Trophoblast cell (in vitro differentiated cells and primary cell): ENCODE measurements around the gene STK10.
"Not testable (repeated sequence)": the region's sequence is repeated elsewhere in the genome, so short reads cannot be mapped to it uniquely, and the experiment has no call there.

Experiments
- DNase-seq, 2 donors: peaks; one replicate each; pipeline ENCODE4 v3.0.0-alpha.2; 2016
- H2AFZ ChIP-seq: 2 replicates; pipeline ENCODE4 v1.6.1; 2013; ENCODE audit warnings: low read length, moderate library complexity, mild to moderate bottlenecking; ENCODE audit not compliant: insufficient read depth, poor library complexity
- H2AK5ac ChIP-seq: 2 replicates; pipeline ENCODE4 v1.6.1; 2013; ENCODE audit warnings: mild to moderate bottlenecking, low read length
- H2BK120ac ChIP-seq: 2 replicates; pipeline ENCODE4 v1.6.1; 2013; ENCODE audit warnings: low read length, mild to moderate bottlenecking, moderate library complexity; ENCODE audit not compliant: insufficient read depth, poor library complexity
- H2BK12ac ChIP-seq: 2 replicates; pipeline ENCODE4 v1.6.1; 2013; ENCODE audit warnings: mild to moderate bottlenecking, low read length, moderate library complexity
- H2BK5ac ChIP-seq: 2 replicates; pipeline ENCODE4 v1.6.1; 2013; ENCODE audit warnings: low read length, low read depth, moderate library complexity, mild to moderate bottlenecking; ENCODE audit not compliant: poor library complexity
- H3K14ac ChIP-seq: 2 replicates; pipeline ENCODE4 v1.6.1; 2013; ENCODE audit warnings: mild to moderate bottlenecking, low read length
- H3K18ac ChIP-seq: 2 replicates; pipeline ENCODE4 v1.6.1; 2013; ENCODE audit warnings: mild to moderate bottlenecking, low read length
- H3K23ac ChIP-seq: 2 replicates; pipeline ENCODE4 v1.6.1; 2013; ENCODE audit warnings: low read length
- H3K27ac ChIP-seq: 2 replicates; pipeline ENCODE4 v1.5.1; 2013; ENCODE audit warnings: low read depth, mild to moderate bottlenecking, inconsistent platforms, low read length, moderate library complexity
- H3K27me3 ChIP-seq: 2 replicates; pipeline ENCODE4 v1.6.1; 2013; ENCODE audit warnings: inconsistent platforms, mild to moderate bottlenecking, low read length, moderate library complexity; ENCODE audit not compliant: insufficient read depth
- H3K36me3 ChIP-seq, 2 experiments: 1 replicate in 1 of 2; 2 replicates in 1 of 2; pipeline ENCODE4 v1.6.1; 2013; ENCODE audit warnings: low read length in 2 of 2, mild to moderate bottlenecking in 2 of 2, moderate library complexity in 1 of 2; ENCODE audit not compliant: insufficient read depth in 2 of 2, control insufficient read depth in 1 of 2
- H3K4ac ChIP-seq: 2 replicates; pipeline ENCODE4 v1.6.1; 2013; ENCODE audit warnings: low read depth, mild to moderate bottlenecking, low read length, moderate library complexity
- H3K4me1 ChIP-seq, 2 experiments: 1 replicate in 1 of 2; 2 replicates in 1 of 2; pipeline ENCODE4 v1.6.1; 2013; ENCODE audit warnings: low read length in 2 of 2, mild to moderate bottlenecking in 2 of 2, moderate library complexity in 1 of 2; ENCODE audit not compliant: insufficient read depth in 2 of 2, control insufficient read depth in 1 of 2
- H3K4me2 ChIP-seq: 2 replicates; pipeline ENCODE4 v1.6.1; 2013; ENCODE audit warnings: inconsistent platforms, mild to moderate bottlenecking, low read length, moderate library complexity
- H3K4me3 ChIP-seq: 2 replicates; pipeline ENCODE4 v1.5.1; 2013; ENCODE audit warnings: mild to moderate bottlenecking, low read depth, low read length, inconsistent platforms
- H3K79me1 ChIP-seq: one replicate; pipeline ENCODE4 v1.6.1; 2013; ENCODE audit warnings: low read length
- H3K79me2 ChIP-seq: 2 replicates; pipeline ENCODE4 v1.6.1; 2013; ENCODE audit warnings: low read length, mild to moderate bottlenecking; ENCODE audit not compliant: control insufficient read depth, insufficient read depth, poor library complexity
- H3K9ac ChIP-seq: 2 replicates; pipeline ENCODE4 v1.6.1; 2013; ENCODE audit warnings: mild to moderate bottlenecking, low read length
- H3K9me3 ChIP-seq: 2 replicates; pipeline ENCODE4 v1.6.1; 2013; ENCODE audit warnings: low read depth, mild to moderate bottlenecking, control low read depth, inconsistent platforms, low read length; ENCODE audit not compliant: insufficient read depth
- H4K12ac ChIP-seq: 2 replicates; pipeline ENCODE4 v1.6.1; 2013; ENCODE audit warnings: low read depth, mild to moderate bottlenecking, low read length, moderate library complexity
- H4K8ac ChIP-seq: 2 replicates; pipeline ENCODE4 v1.6.1; 2013; ENCODE audit warnings: low read depth, mild to moderate bottlenecking, low read length, moderate library complexity
- H4K91ac ChIP-seq: one replicate; pipeline ENCODE4 v1.6.1; 2013; ENCODE audit warnings: low read depth, mild to moderate bottlenecking, low read length, moderate library complexity
- WGBS: extraction: QIAGEN DNeasy Blood & Tissue Kit; methylation state at CpG from one replicate; pipeline ENCODE4 v1.1.7; 2013; ENCODE audit warnings: missing lambda C conversion rate; ENCODE audit not compliant: insufficient read length, insufficient coverage; ENCODE audit errors: extremely low coverage; 5-methylcytosine and 5-hydroxymethylcytosine counted together

The STK10 gene

GRCh38 chr5:172160506-172160905, 27.5 kb downstream of the STK10 start:
- peak overlapping the region; percentile 4 for H3K27ac ChIP-seq
- peak overlapping the region; percentile 3 for H3K4ac ChIP-seq
- no peak overlapping the region for H3K9ac ChIP-seq
- no peak overlapping the region for H3K18ac ChIP-seq
- H2BK5ac ChIP-seq, result no peak overlapping the region
- no peaks in the 10 kb centered on the region for H3K9me3 ChIP-seq
- H3K14ac ChIP-seq, result peak overlapping the region; percentile 9
- peaks cover 8 to 12% of the 10 kb centered on the region in 2 experiments for H3K36me3 ChIP-seq
- peaks cover 12 to 15% of the 10 kb centered on the region in 2 experiments for H3K4me1 ChIP-seq
- no peak overlapping the region for H2AFZ ChIP-seq
- no peaks in the 10 kb centered on the region for H3K79me1 ChIP-seq
- H2AK5ac ChIP-seq, result no peak overlapping the region
- no peak overlapping the region for H4K8ac ChIP-seq
- H3K79me2 ChIP-seq, result peaks cover 3% of the 10 kb centered on the region
- peak overlapping the region; percentile 45 for H3K4me2 ChIP-seq
- DNase-seq, result peak; percentile 85 to 94
- H2BK120ac ChIP-seq, result no peak overlapping the region
- H3K27me3 ChIP-seq, result no peaks in the 10 kb centered on the region
- H2BK12ac ChIP-seq, result no peak overlapping the region
- H3K4me3 ChIP-seq, result no peak overlapping the region
- WGBS, result no CpG with 5 or more reads among the region's 9 CpGs
- H3K23ac ChIP-seq, result no peak overlapping the region
- H4K12ac ChIP-seq, result no peak overlapping the region
- peak overlapping the region; percentile 21 for H4K91ac ChIP-seq

- Histone ChIP-seq H3K4me1 (peaks cover 12 to 15% of the 10 kb centered on the region in 2 experiments), H3K4ac (no peak overlapping the region), H4K91ac (no peak overlapping the region), H2BK5ac (no peak overlapping the region), H2AK5ac (no peak overlapping the region), H3K79me2 (no peaks in the 10 kb centered on the region), H3K27me3 (no peaks in the 10 kb centered on the region), H3K9ac (no peak overlapping the region), H3K18ac (peak overlapping the region; percentile 77), H2AFZ (no peak overlapping the region), H4K8ac (no peak overlapping the region), H3K4me2 (no peak overlapping the region), H3K23ac (no peak overlapping the region), H3K79me1 (no peaks in the 10 kb centered on the region), H3K36me3 (peaks cover 10 to 16% of the 10 kb centered on the region in 2 experiments), H2BK12ac (no peak overlapping the region), H3K27ac (no peak overlapping the region), H2BK120ac (no peak overlapping the region), H3K14ac (no peak overlapping the region), H3K9me3 (no peaks in the 10 kb centered on the region), H4K12ac (no peak overlapping the region), H3K4me3 (no peak overlapping the region)
- WGBS, result no CpG with 5 or more reads among the region's 8 CpGs
- peak in 1 of 2 donors; percentile 44 for DNase-seq
Observed at GRCh38 chr5:172159016-172159415, 29.0 kb downstream of the STK10 start.

GRCh38 chr5:172156541-172156994, 31.5 kb downstream of the STK10 start:
- Histone ChIP-seq H3K14ac (no peak overlapping the region), H4K8ac (no peak overlapping the region), H4K91ac (no peak overlapping the region), H3K9ac (no peak overlapping the region), H2BK12ac (no peak overlapping the region), H2AFZ (peak overlapping the region; percentile 17), H3K27me3 (no peaks in the 10 kb centered on the region), H3K4me1 (peaks cover 9 to 10% of the 10 kb centered on the region in 2 experiments), H3K79me1 (no peaks in the 10 kb centered on the region), H3K18ac (peak overlapping the region; percentile 14), H2BK5ac (no peak overlapping the region), H3K4me2 (no peak overlapping the region), H4K12ac (no peak overlapping the region), H3K9me3 (no peaks in the 10 kb centered on the region), H3K4me3 (no peak overlapping the region), H3K79me2 (peaks cover 1% of the 10 kb centered on the region), H2AK5ac (no peak overlapping the region), H2BK120ac (no peak overlapping the region), H3K4ac (no peak overlapping the region), H3K36me3 (peaks cover 10 to 28% of the 10 kb centered on the region in 2 experiments), H3K23ac (no peak overlapping the region), H3K27ac (no peak overlapping the region)
- no peak for DNase-seq
- WGBS, result no CpG with 5 or more reads among the region's 13 CpGs

GRCh38 chr5:172155101-172155500, 32.9 kb downstream of the STK10 start:
- not testable (repeated sequence) for H3K23ac ChIP-seq, H4K8ac ChIP-seq
- no CpG with 5 or more reads among the region's 9 CpGs for WGBS

More at GRCh38 chr5:172155101-172155500, 32.9 kb downstream of the STK10 start:
- not testable (repeated sequence) for H2BK5ac ChIP-seq, H3K18ac ChIP-seq, H3K9ac ChIP-seq, H4K91ac ChIP-seq, H3K79me2 ChIP-seq, H2AK5ac ChIP-seq, H2BK120ac ChIP-seq, H2AFZ ChIP-seq, H3K14ac ChIP-seq, H3K4ac ChIP-seq, H4K12ac ChIP-seq, H3K4me3 ChIP-seq, H2BK12ac ChIP-seq, DNase-seq, H3K4me2 ChIP-seq, H3K9me3 ChIP-seq, H3K27ac ChIP-seq, H3K4me1 ChIP-seq, H3K79me1 ChIP-seq, H3K27me3 ChIP-seq
- peaks cover 10 to 28% of the 10 kb centered on the region in 2 experiments for H3K36me3 ChIP-seq
